ENCODE measurements around the gene MLH3.

MLH3 gene

DNA sequence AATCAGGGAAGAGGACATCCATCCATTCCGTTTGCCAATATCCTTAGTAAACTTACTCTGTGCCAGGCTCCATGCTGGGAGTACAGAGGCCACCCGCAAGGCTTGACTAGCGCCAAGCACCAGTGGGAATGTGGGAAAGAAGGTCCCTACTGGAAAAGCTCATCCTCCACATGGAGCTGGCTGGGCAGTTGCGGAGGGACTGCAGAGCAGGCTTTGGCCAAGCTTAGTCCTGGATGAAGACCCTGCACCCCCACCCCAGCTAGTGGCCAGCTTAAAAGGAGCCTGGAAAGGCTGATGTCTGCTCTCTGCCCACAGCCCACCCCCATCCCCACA, 70.9 kb downstream of the MLH3 start:
- no peak overlapping the region for H3K4me3 ChIP-seq (replicated peaks; ENCODE audit: low read depth, low read length)
- TF ChIP-seq, protein P1, sequence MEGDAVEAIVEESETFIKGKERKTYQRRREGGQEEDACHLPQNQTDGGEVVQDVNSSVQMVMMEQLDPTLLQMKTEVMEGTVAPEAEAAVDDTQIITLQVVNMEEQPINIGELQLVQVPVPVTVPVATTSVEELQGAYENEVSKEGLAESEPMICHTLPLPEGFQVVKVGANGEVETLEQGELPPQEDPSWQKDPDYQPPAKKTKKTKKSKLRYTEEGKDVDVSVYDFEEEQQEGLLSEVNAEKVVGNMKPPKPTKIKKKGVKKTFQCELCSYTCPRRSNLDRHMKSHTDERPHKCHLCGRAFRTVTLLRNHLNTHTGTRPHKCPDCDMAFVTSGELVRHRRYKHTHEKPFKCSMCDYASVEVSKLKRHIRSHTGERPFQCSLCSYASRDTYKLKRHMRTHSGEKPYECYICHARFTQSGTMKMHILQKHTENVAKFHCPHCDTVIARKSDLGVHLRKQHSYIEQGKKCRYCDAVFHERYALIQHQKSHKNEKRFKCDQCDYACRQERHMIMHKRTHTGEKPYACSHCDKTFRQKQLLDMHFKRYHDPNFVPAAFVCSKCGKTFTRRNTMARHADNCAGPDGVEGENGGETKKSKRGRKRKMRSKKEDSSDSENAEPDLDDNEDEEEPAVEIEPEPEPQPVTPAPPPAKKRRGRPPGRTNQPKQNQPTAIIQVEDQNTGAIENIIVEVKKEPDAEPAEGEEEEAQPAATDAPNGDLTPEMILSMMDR (IDR thresholded peaks at IDR 0.05; ENCODE audit: low read depth, low read length, missing control alignments) = no peak
- DNase-seq (ENCODE audit: extremely low read depth, low read depth) = no peak

DNA sequence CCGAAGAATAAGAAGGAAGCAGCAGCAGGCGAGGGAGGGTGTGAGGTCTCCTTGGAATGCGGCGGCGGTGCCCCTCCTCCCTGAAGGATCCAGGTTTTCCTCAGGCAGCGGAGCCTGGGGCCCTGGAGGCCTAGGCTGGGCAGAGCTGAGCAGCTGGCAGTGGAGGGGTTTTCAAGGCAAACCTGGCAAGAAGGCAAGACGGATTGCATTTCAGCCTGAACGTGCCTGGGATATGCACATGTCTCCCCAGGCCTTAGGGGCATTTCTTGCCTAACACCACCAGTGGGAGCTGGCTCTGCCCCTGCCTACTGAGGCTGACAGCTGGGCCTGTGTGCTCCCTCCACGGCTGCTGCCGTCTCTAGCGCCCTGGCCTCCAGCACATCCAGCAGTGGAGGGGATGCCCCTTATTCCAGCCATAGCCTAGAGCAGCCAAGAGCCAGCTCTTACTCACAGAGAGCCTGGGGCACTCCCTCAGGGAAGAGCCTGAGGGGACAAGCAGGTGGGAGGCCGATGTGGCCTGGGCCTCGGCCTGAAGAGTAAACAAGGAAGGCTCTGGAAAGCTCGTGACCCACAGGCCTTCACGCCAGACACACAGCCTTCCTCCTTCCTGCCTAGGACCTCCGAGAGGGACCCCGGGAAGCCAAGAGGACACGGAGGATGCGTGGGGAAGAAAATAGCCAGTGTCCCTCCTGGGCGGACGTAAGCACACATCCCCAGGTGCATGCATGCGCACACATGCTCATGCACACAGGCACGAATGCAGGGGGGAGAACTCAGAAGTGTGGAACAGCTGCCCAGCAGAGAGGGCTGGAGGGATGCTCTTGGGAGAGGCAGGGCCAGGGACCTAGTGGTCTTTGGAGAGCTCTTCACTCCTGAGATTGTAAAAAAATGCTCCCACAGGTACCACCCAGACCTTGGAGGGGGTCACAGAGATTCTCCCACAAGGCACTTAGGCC, 71.5 kb downstream of the MLH3 start:
- H3K4me3 ChIP-seq (replicated peaks; ENCODE audit: low read depth, low read length) = no peak overlapping the region
- no peak for DNase-seq (ENCODE audit: extremely low read depth, low read depth)
- TF ChIP-seq, protein P1 (IDR thresholded peaks at IDR 0.05; ENCODE audit: low read depth, low read length, missing control alignments) = peak; percentile 38

DNA sequence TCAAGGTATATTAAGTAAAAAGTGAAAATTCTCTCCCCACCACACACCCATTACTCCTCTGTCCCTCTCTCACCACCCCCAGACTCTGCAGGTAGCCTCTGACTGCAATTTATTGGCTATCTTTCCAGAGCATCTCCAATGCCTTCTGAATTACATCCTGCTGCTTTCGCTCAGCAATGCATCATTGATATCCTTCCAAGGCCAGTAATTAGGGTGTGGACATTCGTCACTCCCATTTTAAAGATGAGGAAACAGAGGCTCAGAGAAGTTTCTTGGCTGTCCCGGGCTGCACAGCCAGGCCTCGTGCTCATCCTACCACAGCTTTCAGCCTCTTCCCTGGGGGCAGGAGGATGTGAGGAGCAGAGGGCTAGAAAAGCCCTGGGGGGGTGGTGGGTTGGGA, 72.2 kb downstream of the MLH3 start:
- TF ChIP-seq, protein P1 (IDR thresholded peaks at IDR 0.05; ENCODE audit: low read depth, low read length, missing control alignments) = no peak
- H3K4me3 ChIP-seq (replicated peaks; ENCODE audit: low read depth, low read length) = no peak overlapping the region
- DNase-seq (ENCODE audit: extremely low read depth, low read depth) = no peak

DNA sequence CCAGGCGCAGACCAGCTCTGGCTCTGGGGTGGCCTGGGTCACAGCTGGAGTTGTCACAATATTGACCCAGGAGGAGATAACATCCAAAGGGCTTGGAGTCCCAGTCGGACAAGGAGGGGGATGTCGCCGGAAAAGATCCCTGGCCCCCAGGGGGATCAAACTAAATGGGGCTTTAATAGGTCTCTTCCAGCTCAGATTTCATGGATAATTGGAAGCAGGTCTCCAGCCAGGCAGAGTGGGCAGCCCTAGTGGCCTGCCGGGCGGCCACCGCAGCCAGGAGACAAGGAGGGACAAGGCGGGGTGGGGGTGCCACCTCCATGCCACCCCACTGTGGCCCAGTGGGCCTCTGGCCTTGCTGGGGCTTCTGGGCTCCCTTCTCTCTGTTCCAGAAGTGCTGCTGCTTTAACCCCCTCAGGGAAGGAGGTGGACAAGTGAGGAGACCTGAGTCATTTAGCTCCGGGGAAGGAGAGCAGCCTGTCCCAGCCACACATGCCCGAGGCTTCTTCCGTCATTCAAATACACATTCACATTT, 72.8 kb downstream of the MLH3 start:
- no peak for DNase-seq (ENCODE audit: extremely low read depth, low read depth)
- TF ChIP-seq, protein P1 (IDR thresholded peaks at IDR 0.05; ENCODE audit: low read depth, low read length, missing control alignments) = no peak
- H3K4me3 ChIP-seq (replicated peaks; ENCODE audit: low read depth, low read length) = no peak overlapping the region

DNA sequence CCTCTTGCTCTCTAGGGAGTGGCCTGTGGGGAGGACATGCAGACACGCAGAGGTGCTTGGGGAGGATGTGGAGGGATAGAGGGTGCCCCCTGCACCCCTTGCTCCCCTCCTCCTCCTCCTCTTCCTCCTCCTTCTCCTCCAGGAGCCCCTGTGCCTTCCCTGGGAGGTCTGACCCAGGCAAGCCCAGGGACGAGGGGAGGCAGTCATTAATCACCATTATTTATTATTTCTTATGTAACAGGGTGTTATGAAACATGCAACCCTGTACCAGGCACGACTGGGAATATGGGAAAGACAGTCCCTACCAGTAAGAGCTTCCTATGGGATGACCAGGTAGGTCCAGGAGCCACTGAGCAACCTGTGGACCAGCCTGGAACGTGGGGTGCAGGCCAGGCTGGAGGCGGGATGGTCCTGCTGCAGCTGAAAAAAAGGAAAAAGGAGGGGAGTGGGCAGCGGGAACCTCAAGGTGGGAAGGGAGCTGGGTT, 73.3 kb downstream of the MLH3 start:
- H3K4me3 ChIP-seq (replicated peaks; ENCODE audit: low read depth, low read length) = no peak overlapping the region
- TF ChIP-seq, protein P1 (IDR thresholded peaks at IDR 0.05; ENCODE audit: low read depth, low read length, missing control alignments) = no peak
- DNase-seq (ENCODE audit: extremely low read depth, low read depth) = no peak

DNA sequence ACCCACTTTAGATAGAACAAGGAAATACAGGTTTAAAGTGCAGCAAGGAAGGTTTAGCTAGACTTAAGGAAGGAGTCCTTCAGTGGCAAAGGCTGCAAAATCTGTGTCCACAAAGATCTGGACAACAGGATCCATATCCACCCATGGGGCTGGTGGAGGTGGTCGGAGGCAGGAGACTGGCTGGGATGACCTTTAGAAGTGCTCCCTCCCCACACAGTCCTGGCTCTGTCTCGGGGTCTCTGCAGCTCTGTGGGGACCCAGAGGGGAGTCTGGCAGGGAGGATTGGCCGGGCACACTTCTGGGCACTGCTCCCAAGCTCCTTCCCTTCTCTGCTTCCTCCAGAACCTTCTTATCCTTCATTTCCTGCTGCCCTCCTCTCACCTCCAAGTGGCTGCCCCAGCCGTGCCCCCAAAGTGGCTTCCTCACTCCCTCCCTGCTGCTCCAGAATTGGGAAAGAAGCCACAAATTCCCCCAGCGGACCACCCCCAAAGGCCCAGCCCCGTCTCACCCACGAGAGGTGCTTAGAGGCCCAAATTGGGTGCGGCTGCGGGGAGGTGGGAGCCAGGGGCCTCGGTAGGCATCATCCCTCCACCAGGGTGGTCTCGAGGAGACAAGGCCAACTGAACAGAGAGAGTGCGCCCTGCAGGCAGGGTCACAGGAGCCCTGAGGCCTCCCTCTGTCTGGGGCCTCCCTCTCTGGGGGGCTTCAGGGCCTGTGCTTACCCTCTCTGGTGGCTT, 73.9 kb downstream of the MLH3 start:
- no peak for DNase-seq (ENCODE audit: extremely low read depth, low read depth)
- no peak overlapping the region for H3K4me3 ChIP-seq (replicated peaks; ENCODE audit: low read depth, low read length)
- TF ChIP-seq, protein P1 (IDR thresholded peaks at IDR 0.05; ENCODE audit: low read depth, low read length, missing control alignments) = no peak
